HL-60 (cell line): Measurements from ENCODE around the gene KRTAP4-11.
"Not testable (repeated sequence)": the region's sequence is repeated elsewhere in the genome, so short reads cannot be mapped to it uniquely, and the experiment has no call there.

Experiments used
- GABPA ChIP-seq: IDR thresholded peaks from 2 replicates; pipeline ENCODE4 v1.6.1; 2012; ENCODE audit warnings: low read depth
- TF ChIP-seq, protein P1 (sequence below): IDR thresholded peaks from one replicate; pipeline ENCODE4 v1.5.1; 2011; ENCODE audit warnings: low read length, control low read depth, inconsistent platforms; ENCODE audit not compliant: insufficient read depth

GRCh38 chr17:41160190-41160589 lies 42.0 kb upstream of the KRTAP4-11 start:
- TF ChIP-seq, protein P1, sequence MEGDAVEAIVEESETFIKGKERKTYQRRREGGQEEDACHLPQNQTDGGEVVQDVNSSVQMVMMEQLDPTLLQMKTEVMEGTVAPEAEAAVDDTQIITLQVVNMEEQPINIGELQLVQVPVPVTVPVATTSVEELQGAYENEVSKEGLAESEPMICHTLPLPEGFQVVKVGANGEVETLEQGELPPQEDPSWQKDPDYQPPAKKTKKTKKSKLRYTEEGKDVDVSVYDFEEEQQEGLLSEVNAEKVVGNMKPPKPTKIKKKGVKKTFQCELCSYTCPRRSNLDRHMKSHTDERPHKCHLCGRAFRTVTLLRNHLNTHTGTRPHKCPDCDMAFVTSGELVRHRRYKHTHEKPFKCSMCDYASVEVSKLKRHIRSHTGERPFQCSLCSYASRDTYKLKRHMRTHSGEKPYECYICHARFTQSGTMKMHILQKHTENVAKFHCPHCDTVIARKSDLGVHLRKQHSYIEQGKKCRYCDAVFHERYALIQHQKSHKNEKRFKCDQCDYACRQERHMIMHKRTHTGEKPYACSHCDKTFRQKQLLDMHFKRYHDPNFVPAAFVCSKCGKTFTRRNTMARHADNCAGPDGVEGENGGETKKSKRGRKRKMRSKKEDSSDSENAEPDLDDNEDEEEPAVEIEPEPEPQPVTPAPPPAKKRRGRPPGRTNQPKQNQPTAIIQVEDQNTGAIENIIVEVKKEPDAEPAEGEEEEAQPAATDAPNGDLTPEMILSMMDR, result not testable (repeated sequence)
- TF ChIP-seq GABPA, result not testable (repeated sequence)
